Peyer's patch (tissue), 4 donors: ENCODE measurements around the gene LAS1L. TPM values are rescaled to one million over a fixed set of nuclear protein-coding genes. Genes with fewer than 3 reads are reported as not detected.

ENCODE experiments used
- DNase-seq, 3 donors: peaks; one replicate each; pipeline ENCODE4 v3.0.0-alpha.2; 2017 to 2019
- H3K27ac ChIP-seq, 4 donors: fragments of 200-600 bp; sonication (generic); one replicate each; pipeline ENCODE4 v1.5.1; 2016 to 2019
- H3K27me3 ChIP-seq, 2 donors: fragments of 200-600 bp; sonication (generic); one replicate each; pipeline ENCODE4 v1.5.1; 2019
- H3K36me3 ChIP-seq, 3 donors: fragments of 200-600 bp; sonication (generic); one replicate each; pipeline ENCODE4 v1.5.1; 2016 to 2019
- H3K4me1 ChIP-seq, 4 donors: fragments of 200-600 bp; sonication (generic); one replicate each; pipeline ENCODE4 v1.5.1; 2016 to 2019
- H3K4me3 ChIP-seq, 4 donors: fragments of 200-600 bp; sonication (generic); 1 replicate in 3 of 4; 2 replicates in 1 of 4; pipeline ENCODE4 v1.5.1; 2016 to 2019; ENCODE audit warnings: mild to moderate bottlenecking in 1 of 4
- H3K9me3 ChIP-seq, 4 donors: fragments of 200-600 bp; sonication (generic); one replicate each; pipeline ENCODE4 v1.5.1; 2016 to 2019; ENCODE audit warnings: mild to moderate bottlenecking in 1 of 4
- POLR2A ChIP-seq, 2 donors: fragments of 450-650 bp; IDR thresholded peaks; one replicate each; pipeline ENCODE4 v1.5.1; 2017; ENCODE audit warnings: antibody characterized with exemption in 2 of 2, mild to moderate bottlenecking in 2 of 2, moderate library complexity in 2 of 2
- total RNA-seq, 4 donors: library from RNA; depleted of rRNA; stranded (reverse); fragments of >200 nt; gene quantifications; one replicate each; pipeline ENCODE4 v1.1.0, GENCODE V29; 2016
- TF ChIP-seq, protein P1 (sequence below), 6 experiments: fragments of 450-650 bp in 4 of 6; fragments of 200-600 bp in 2 of 6; sonication (generic) in 1 of 6; IDR thresholded peaks; one replicate each; pipeline ENCODE4 v1.5.1; 2017 to 2019; ENCODE audit warnings: antibody characterized with exemption in 6 of 6, mild to moderate bottlenecking in 3 of 6, moderate library complexity in 1 of 6

The LAS1L gene
- total RNA-seq, 4 donors from 2014 or later, result 10.7 to 47.9 (median 18.7) TPM

DNA sequence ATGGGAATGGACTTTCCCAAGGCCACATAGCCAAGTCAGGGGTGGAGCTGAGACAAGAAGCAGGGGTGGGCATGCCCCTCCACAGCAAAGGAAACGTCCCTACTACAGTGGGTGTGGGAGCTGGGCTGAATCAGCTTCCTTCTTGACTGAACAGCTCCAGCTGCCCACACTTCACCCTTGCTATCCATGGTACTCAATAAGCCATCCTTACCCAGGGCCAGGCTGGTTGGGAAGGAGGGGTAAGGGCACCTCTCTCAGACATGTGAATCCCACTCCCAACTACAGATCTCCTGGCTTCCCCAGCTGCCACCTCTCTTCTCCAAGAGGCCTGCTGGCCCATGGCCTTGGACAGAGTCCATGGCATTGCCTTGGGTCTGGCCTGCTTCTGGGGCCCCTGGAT lies 21.0 kb downstream of the LAS1L start:
- no peaks in the 10 kb centered on the region for H3K27me3 ChIP-seq
- H3K9me3 ChIP-seq, result no peaks in the 10 kb centered on the region
- no peak for TF ChIP-seq POLR2A (IDR thresholded peaks at IDR 0.05)
- TF ChIP-seq, protein P1, sequence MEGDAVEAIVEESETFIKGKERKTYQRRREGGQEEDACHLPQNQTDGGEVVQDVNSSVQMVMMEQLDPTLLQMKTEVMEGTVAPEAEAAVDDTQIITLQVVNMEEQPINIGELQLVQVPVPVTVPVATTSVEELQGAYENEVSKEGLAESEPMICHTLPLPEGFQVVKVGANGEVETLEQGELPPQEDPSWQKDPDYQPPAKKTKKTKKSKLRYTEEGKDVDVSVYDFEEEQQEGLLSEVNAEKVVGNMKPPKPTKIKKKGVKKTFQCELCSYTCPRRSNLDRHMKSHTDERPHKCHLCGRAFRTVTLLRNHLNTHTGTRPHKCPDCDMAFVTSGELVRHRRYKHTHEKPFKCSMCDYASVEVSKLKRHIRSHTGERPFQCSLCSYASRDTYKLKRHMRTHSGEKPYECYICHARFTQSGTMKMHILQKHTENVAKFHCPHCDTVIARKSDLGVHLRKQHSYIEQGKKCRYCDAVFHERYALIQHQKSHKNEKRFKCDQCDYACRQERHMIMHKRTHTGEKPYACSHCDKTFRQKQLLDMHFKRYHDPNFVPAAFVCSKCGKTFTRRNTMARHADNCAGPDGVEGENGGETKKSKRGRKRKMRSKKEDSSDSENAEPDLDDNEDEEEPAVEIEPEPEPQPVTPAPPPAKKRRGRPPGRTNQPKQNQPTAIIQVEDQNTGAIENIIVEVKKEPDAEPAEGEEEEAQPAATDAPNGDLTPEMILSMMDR (IDR thresholded peaks at IDR 0.05), result no peak
- no peak for DNase-seq
- no peak overlapping the region for H3K27ac ChIP-seq
- H3K36me3 ChIP-seq, result no peaks in the 10 kb centered on the region
- H3K4me1 ChIP-seq, result no peaks in the 10 kb centered on the region
- no peak overlapping the region for H3K4me3 ChIP-seq

GRCh38 chrX:65509400-65509799 lies 25.2 kb downstream of the LAS1L start:
- Histone ChIP-seq H3K4me1 (no peaks in the 10 kb centered on the region), H3K36me3 (no peaks in the 10 kb centered on the region), H3K9me3 (no peaks in the 10 kb centered on the region), H3K27me3 (no peaks in the 10 kb centered on the region), H3K27ac (no peak overlapping the region), H3K4me3 (no peak overlapping the region)
- TF ChIP-seq, protein P1 (IDR thresholded peaks at IDR 0.05), result no peak
- TF ChIP-seq POLR2A (IDR thresholded peaks at IDR 0.05), result no peak
- DNase-seq, result no peak

DNA sequence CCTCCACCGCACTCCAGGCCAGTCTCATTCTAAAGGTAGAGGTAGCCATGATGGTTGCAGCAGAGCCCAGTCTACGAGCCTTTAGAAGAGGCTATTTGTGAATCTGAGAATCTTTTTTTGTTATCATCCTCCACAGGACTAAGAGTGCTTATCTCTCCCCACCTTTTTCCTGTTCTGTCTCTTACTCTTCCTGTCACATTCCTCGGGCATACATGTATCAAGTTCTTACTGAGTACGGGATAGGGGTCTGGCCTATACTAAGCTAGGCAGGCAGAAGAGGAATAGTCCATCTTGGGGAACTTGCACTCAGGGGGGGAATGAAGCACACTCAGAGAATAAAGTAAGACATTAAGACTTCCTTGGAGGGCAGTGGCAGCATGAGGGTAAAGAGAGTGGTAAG lies 25.7 kb downstream of the LAS1L start:
- DNase-seq, result no peak
- Histone ChIP-seq H3K4me1 (no peaks in the 10 kb centered on the region), H3K9me3 (no peaks in the 10 kb centered on the region), H3K36me3 (no peaks in the 10 kb centered on the region), H3K27me3 (no peaks in the 10 kb centered on the region), H3K27ac (no peak overlapping the region), H3K4me3 (no peak overlapping the region)
- TF ChIP-seq, protein P1 (IDR thresholded peaks at IDR 0.05), result no peak
- no peak for TF ChIP-seq POLR2A (IDR thresholded peaks at IDR 0.05)

DNA sequence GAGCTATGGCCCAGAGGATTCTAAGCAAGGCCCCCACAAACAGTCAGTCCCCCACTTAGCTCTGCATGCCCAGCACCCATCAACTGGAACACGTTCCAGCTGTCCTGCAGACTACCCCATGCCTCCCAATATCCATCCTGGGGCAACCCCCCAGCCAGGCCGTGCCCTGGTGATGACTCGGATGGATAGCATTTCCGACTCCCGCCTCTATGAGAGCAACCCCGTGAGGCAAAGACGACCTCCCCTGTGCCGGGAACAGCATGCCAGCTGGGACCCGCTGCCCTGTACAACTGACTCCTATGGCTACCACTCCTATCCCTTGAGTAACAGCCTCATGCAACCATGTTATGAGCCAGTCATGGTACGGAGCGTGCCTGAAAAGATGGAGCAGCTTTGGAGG lies 32.0 kb downstream of the LAS1L start:
- TF ChIP-seq, protein P1 (IDR thresholded peaks at IDR 0.05), result no peak
- no peak for TF ChIP-seq POLR2A (IDR thresholded peaks at IDR 0.05)
- Histone ChIP-seq H3K4me3 (no peak overlapping the region), H3K27me3 (no peaks in the 10 kb centered on the region), H3K9me3 (no peaks in the 10 kb centered on the region), H3K4me1 (no peaks in the 10 kb centered on the region), H3K27ac (no peak overlapping the region), H3K36me3 (no peaks in the 10 kb centered on the region)
- no peak for DNase-seq

DNA sequence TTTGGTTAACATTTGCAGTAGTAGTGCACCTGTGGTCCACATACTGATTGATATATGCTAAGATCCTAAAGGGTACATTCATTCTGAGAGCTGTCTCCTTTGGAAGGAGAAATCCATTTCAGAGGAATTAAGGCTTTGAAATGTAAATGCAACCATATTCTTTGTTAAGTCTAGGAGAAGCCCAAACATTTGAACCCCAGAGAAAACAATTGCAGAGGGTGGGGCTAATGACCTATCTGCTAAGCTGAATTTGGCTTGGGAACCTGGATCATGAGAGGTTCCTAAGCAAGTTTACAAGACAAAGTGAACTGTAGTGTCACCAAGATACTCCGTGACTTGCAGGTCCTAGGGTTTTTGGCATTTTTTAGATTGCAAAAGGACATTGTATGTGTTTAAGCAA lies 41.2 kb downstream of the LAS1L start:
- H3K4me1 ChIP-seq, result no peaks in the 10 kb centered on the region
- TF ChIP-seq, protein P1 (IDR thresholded peaks at IDR 0.05), result no peak
- no peak for TF ChIP-seq POLR2A (IDR thresholded peaks at IDR 0.05)

GRCh38 chrX:65491620-65492019 lies 43.0 kb downstream of the LAS1L start:
- TF ChIP-seq, protein P1 (IDR thresholded peaks at IDR 0.05), result no peak
- no peak for TF ChIP-seq POLR2A (IDR thresholded peaks at IDR 0.05)
- H3K4me3 ChIP-seq, result no peak overlapping the region
- no peaks in the 10 kb centered on the region for H3K36me3 ChIP-seq
- no peak overlapping the region for H3K27ac ChIP-seq
- no peak for DNase-seq
- no peaks in the 10 kb centered on the region for H3K9me3 ChIP-seq
- no peaks in the 10 kb centered on the region for H3K27me3 ChIP-seq
- no peaks in the 10 kb centered on the region for H3K4me1 ChIP-seq

More for the DNA sequence above, 41.2 kb downstream of the LAS1L start:
- no peak for DNase-seq
- H3K27me3 ChIP-seq, result no peaks in the 10 kb centered on the region
- no peak overlapping the region for H3K4me3 ChIP-seq
- H3K27ac ChIP-seq, result no peak overlapping the region
- no peaks in the 10 kb centered on the region for H3K9me3 ChIP-seq
- H3K36me3 ChIP-seq, result no peaks in the 10 kb centered on the region
